ENCODE results near the gene ARHGAP1.

DNA sequence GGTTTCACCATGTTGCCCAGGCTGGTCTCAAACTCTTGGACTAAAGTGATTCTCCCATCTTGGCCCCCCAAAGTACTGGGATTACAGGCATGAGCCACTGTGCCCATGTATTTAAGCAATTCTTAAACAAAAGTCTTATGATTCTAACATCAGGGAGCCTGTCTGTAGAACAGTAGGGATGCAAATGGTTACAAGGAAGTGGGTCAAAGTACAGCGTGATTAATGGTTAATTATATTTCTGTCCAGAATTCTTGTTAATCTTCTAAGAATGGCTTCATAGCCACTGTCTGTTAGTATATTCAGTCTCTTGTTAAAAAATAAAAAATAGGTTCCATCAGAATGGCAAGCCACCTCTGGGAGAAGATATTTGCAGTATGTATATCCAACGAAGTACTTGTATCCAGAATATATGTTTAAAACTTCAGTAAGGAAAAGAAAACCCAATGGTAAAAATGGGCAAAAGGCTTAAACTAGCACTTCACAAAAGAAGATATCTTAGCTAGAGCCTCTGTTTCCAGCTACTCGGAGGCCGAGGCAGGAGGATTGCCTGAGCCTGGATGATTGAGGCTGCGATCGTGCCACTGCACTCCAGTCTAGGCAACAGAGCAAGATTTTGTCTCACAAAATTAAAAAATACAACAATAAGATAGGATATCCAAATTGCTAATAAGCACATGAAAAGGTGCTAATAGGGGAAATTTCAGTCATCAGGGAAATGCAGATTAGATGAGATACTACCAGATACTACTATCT, 60.2 kb downstream of the ARHGAP1 start:
- TF ChIP-seq, protein P1, sequence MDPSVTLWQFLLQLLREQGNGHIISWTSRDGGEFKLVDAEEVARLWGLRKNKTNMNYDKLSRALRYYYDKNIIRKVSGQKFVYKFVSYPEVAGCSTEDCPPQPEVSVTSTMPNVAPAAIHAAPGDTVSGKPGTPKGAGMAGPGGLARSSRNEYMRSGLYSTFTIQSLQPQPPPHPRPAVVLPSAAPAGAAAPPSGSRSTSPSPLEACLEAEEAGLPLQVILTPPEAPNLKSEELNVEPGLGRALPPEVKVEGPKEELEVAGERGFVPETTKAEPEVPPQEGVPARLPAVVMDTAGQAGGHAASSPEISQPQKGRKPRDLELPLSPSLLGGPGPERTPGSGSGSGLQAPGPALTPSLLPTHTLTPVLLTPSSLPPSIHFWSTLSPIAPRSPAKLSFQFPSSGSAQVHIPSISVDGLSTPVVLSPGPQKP (IDR thresholded peaks at IDR 0.05; ENCODE audit: low read depth, low read length): no peak
- TF ChIP-seq, protein P2, sequence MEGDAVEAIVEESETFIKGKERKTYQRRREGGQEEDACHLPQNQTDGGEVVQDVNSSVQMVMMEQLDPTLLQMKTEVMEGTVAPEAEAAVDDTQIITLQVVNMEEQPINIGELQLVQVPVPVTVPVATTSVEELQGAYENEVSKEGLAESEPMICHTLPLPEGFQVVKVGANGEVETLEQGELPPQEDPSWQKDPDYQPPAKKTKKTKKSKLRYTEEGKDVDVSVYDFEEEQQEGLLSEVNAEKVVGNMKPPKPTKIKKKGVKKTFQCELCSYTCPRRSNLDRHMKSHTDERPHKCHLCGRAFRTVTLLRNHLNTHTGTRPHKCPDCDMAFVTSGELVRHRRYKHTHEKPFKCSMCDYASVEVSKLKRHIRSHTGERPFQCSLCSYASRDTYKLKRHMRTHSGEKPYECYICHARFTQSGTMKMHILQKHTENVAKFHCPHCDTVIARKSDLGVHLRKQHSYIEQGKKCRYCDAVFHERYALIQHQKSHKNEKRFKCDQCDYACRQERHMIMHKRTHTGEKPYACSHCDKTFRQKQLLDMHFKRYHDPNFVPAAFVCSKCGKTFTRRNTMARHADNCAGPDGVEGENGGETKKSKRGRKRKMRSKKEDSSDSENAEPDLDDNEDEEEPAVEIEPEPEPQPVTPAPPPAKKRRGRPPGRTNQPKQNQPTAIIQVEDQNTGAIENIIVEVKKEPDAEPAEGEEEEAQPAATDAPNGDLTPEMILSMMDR (IDR thresholded peaks at IDR 0.05): no peak
- TF ChIP-seq RFX5 (IDR thresholded peaks at IDR 0.05) (no peak), EP300 (IDR thresholded peaks at IDR 0.05) (no peak), JUNB (IDR thresholded peaks at IDR 0.05) (no peak), MAFK (IDR thresholded peaks at IDR 0.05; ENCODE audit: partially characterized antibody) (no peak), POLR2A (IDR thresholded peaks at IDR 0.05; ENCODE audit: low read length) (no peak), RAD21 (conservative IDR thresholded peaks at IDR 0.05 in 1 of 2, IDR thresholded peaks at IDR 0.05 in 1 of 2) (no peak), EHMT2 (IDR thresholded peaks at IDR 0.05; ENCODE audit: low read depth) (no peak), ZC3H11A (IDR thresholded peaks at IDR 0.05) (no peak), CBX8 (IDR thresholded peaks at IDR 0.05) (no peak)
- TF ChIP-seq, protein P3, sequence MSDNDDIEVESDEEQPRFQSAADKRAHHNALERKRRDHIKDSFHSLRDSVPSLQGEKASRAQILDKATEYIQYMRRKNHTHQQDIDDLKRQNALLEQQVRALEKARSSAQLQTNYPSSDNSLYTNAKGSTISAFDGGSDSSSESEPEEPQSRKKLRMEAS (IDR thresholded peaks at IDR 0.05): no peak
